GM18520 (cell line): ENCODE results near the gene NUP93.
A peak's percentile ranks its signal among the peaks of the same experiment; 100 is the strongest.

ENCODE experiments used
- ATAC-seq: cut with Tn5 transposase; IDR thresholded peaks from one replicate; pipeline ENCODE4 v1.9.1; 2021; ENCODE audit not compliant: unreplicated experiment

NUP93 gene

GRCh38 chr16:56729735-56730662 lies at the start of gene NUP93:
Gene NUP93 (plus strand): TSS chr16:56730129. CDS start chr16:56748248, 18,119 bp downstream.
- peak; percentile 59 for ATAC-seq

DNA sequence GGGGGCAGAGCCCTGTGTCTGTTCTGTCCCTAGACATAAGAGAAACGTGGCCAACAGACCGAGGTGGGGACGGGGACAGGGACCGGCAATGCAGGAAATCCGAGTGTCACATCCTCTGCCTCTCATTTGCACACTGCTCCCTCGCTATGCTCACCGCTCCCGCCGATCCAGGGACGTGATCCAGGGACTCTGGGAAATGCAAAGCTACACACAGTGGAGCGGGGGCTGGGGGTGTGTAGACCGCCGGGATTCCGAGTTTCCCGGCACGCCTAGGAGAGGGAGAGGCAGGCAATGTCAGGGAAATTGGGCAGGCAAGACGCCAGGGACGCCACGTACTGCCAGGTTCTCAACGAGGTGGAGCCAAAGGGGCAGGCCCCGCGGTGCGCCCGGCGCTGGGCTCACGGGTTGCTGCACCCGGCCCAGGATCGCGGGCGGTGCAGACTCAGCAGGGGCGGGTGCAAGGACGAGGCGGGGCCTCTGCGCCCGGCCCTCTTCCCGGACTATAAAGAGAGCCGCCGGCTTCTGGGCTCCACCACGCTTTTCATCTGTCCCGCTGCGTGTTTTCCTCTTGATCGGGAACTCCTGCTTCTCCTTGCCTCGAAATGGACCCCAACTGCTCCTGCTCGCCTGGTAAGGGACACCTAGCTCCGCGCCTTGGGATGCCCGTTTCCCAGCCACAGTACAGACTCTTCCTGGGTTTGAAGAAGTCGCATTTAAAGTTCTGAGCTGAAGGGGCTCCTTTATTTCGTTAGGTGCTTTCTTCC lies 47.8 kb upstream of the NUP93 start, which contains the start of gene MT1X:
TSS of gene MT1X (plus strand) at position 532 of the 764 bp plus-strand sequence. CDS start at position 603, 71 bp downstream.
- peak; percentile 80 for ATAC-seq

- ATAC-seq = no peak
Measured at GRCh38 chr16:56682703-56683397, 47.1 kb upstream of the NUP93 start.

DNA sequence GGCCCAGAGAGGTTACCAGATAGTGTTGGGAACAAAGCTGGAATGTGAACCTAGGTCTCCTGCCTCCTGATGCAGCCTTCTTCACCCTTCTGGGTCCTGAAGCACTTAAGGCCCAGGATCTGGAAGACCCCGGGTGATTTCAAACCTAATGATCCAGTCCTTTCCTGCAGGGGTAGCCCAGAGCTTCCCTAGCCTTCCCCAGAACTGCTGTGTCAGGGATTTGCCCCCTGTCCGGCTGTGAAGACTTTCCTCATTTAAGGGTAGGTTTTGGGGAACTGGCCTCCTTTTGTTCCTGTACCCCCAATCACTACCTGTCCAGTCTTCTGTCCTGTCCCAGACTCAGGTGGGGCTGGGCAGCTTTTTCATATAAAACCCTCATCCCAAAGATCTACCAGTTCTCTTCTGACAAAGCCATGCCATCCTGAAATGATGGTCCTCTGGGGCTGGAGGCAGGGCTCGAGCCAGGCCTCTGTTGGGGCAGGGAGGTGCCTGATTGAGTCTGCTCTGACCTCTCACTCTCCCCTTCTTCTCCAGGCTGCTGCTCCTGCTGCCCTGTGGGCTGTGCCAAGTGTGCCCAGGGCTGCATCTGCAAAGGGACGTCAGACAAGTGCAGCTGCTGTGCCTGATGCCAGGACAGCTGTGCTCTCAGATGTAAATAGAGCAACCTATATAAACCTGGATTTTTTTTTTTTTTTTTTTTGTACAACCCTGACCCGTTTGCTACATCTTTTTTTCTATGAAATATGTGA lies 46.3 kb upstream of the NUP93 start:
- ATAC-seq = no peak

DNA sequence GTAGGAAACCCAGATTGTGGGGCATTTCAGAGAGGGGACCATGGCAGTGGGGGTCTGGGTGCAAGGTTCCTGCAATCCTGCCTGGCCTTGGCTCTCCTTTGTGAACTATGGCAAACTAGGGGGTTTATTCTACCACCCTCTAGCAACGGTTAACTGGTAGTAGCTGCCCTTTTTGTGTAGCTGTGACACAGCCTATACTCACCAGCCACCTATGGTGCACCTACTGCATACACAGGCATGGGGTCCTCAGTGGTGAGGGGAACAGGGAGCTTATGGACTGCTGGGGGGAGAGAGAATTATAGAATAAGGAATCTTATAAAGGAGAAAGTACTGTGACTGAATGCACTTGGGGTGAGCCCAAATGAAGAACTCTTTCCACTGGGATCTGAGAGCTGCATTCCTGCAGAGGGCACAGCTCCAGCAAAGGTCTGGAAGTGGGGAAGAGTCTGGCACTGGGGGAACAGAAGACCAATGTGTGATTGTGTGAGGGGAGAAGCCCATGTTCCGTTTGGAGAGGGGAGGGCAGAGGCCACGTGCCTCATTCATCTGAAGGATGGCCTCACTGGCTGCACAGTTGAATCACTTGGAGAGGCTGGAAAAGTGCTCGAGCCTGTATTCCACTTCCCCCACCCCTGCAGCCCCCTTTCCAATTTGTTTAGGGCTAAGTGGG lies 45.5 kb upstream of the NUP93 start:
- ATAC-seq = no peak

DNA sequence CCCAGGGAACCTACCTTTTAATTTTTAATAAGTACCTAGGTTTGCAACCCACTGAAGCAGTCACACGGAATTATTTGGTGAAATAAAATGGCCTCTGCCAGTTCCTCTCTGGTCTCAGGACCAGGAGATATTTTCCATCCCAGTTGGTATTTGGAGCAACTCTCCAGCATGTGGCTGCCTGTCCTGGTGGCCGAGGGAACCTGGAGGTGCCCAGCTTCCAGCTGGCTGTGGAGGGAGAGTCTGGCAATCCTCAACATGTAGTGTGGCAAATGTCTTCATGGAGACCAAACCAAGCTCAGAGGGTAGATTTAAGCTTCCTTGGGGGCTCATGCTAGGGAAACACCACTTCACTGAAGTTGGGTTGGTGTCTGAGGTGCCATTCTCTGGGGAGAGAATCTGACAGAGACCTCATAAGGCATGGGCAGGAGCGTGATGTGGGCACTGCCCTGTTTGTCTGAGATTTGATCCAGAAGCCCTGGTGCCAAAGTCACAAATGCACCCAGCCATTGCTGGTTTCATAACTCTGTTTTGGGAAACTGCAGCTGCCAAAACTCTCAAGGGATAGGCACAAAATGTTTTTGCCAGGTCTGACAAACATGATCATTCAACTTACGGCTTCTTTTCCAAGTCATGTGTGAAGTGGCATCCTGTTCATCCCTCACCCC lies 44.9 kb upstream of the NUP93 start:
- ATAC-seq = no peak

DNA sequence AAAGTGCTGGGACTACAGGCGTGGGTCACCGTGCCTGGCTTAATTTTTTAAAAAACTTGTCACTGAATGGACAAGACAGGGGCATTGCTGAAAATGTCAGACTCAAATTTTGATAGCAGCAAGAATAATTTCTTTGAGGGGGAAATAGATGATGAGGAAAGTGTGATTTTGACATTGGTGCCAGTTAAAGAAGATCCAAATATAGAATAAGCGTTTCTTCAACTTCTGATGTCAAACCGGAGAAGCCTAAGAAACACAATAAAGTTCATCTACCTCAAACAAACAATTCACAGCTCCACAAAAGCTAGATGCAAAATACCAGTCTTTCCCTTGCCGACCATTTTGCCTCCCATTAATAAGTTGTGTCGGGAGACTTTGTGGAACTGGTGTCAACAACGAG lies 43.2 kb upstream of the NUP93 start:
- no peak for ATAC-seq

DNA sequence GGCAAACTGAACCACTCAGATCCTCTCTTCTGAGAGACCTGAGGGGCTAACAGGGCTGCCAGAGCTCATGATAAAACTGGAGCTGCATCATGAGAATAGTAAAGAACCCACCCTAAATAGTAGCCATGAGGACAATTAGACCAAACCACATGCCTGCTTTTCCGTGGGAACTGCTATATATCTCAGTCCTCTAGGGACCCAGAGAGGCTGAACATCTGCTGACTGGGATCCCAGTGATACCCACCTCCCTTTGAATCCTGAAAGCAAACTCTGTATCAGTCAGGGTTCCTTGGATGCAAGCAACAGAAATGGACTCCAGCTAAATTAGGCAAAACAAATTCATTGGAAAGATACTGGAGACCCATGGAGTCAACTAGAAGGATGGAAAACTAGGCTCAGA lies 41.2 kb upstream of the NUP93 start:
- ATAC-seq = no peak

- no peak for ATAC-seq
Measured at GRCh38 chr16:56689171-56689570, 40.8 kb upstream of the NUP93 start.

- ATAC-seq = no peak
Measured at GRCh38 chr16:56690420-56691122, 39.4 kb upstream of the NUP93 start.

- no peak for ATAC-seq
Measured at GRCh38 chr16:56691885-56692284, 38.0 kb upstream of the NUP93 start.

- ATAC-seq = no peak
Measured at GRCh38 chr16:56695246-56695645, 34.7 kb upstream of the NUP93 start.

- ATAC-seq = no peak
Measured at GRCh38 chr16:56697456-56698155, 32.3 kb upstream of the NUP93 start.

- no peak for ATAC-seq
Measured at GRCh38 chr16:56700195-56700594, 29.7 kb upstream of the NUP93 start.

- no peak for ATAC-seq
Measured at GRCh38 chr16:56700631-56701030, 29.3 kb upstream of the NUP93 start.

- ATAC-seq = no peak
Measured at GRCh38 chr16:56701534-56701933, 28.4 kb upstream of the NUP93 start.

DNA sequence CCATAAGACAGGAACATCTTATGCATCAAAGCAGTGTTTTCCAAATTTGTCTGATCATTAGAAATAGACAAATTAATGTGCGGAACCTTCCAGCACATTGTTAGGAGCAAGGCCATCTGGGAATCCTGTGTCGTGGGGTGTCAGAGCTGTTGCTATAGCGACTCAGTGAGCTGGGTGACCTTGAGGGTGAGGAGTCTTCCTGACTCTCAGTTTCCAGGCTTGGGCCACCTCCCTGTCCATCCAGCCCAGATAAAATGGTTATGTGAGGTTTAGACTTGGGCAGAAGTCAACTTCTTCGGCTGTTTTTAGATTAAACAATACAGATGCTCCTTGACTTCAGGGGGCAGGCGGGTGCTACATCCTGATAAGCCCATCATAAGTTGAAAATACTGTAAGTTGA lies 27.1 kb upstream of the NUP93 start:
- no peak for ATAC-seq
